ENCODE data around the gene BCO1.

- TF ChIP-seq GABPA (IDR thresholded peaks at IDR 0.05 in 1 of 2, conservative IDR thresholded peaks at IDR 0.05 in 1 of 2) (no peak), CTCF (IDR thresholded peaks at IDR 0.05; ENCODE audit: low read depth, low read length, missing input control) (no peak), REST (IDR thresholded peaks at IDR 0.05) (no peak), MAX (IDR thresholded peaks at IDR 0.05) (no peak), RAD21 (IDR thresholded peaks at IDR 0.05) (no peak), EGR1 (IDR thresholded peaks at IDR 0.05; ENCODE audit: low read depth in 2 of 2) (no peak), SP1 (IDR thresholded peaks at IDR 0.05) (no peak), YY1 (IDR thresholded peaks at IDR 0.05) (no peak), ZBTB33 (IDR thresholded peaks at IDR 0.05) (no peak), JUND (IDR thresholded peaks at IDR 0.05) (no peak), TAF1 (conservative IDR thresholded peaks at IDR 0.05) (no peak)
Measured at GRCh38 chr16:81335669-81336068, 97.2 kb downstream of the BCO1 start.

Data from liver (tissue), 3 donors.